ENCODE results near the gene NHLRC3. TPM values are rescaled to one million over a fixed set of nuclear protein-coding genes. Genes with fewer than 3 reads are reported as not detected.
"Not testable (repeated sequence)": the region's sequence is repeated elsewhere in the genome, so short reads cannot be mapped to it uniquely, and the experiment has no call there.

Gene NHLRC3
- total RNA-seq, 2 donors from 2014 or later: 5.1 to 8.6 TPM

DNA sequence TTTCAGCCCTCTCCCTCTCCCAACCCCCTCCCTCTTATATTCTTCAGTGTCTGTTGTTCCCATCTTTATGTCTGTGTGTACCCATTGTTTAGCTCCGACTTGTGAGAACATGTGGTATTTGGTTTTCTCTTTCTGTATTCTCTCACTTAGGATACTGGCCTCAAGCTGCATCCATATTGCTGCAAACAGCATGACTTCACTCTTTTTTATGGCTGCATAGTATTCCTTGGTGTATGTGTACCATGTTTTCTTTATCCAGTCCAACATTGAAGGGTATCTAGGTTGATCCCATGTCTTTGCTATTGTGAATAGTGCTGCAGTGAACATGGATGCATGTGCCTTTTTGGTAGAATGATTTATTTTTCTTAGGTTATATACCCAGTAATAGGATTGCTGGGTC, 17.8 kb downstream of the NHLRC3 start:
- no peak overlapping the region for H3K27ac ChIP-seq
- H3K27me3 ChIP-seq: no peaks in the 10 kb centered on the region
- no peaks in the 10 kb centered on the region for H3K36me3 ChIP-seq
- TF ChIP-seq, protein P1, sequence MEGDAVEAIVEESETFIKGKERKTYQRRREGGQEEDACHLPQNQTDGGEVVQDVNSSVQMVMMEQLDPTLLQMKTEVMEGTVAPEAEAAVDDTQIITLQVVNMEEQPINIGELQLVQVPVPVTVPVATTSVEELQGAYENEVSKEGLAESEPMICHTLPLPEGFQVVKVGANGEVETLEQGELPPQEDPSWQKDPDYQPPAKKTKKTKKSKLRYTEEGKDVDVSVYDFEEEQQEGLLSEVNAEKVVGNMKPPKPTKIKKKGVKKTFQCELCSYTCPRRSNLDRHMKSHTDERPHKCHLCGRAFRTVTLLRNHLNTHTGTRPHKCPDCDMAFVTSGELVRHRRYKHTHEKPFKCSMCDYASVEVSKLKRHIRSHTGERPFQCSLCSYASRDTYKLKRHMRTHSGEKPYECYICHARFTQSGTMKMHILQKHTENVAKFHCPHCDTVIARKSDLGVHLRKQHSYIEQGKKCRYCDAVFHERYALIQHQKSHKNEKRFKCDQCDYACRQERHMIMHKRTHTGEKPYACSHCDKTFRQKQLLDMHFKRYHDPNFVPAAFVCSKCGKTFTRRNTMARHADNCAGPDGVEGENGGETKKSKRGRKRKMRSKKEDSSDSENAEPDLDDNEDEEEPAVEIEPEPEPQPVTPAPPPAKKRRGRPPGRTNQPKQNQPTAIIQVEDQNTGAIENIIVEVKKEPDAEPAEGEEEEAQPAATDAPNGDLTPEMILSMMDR (IDR thresholded peaks at IDR 0.05): no peak
- no peak for DNase-seq (ENCODE audit: low spot score)
- H3K9me3 ChIP-seq: no peaks in the 10 kb centered on the region
- no peaks in the 10 kb centered on the region for H3K4me1 ChIP-seq
- H3K4me3 ChIP-seq: no peak overlapping the region

DNA sequence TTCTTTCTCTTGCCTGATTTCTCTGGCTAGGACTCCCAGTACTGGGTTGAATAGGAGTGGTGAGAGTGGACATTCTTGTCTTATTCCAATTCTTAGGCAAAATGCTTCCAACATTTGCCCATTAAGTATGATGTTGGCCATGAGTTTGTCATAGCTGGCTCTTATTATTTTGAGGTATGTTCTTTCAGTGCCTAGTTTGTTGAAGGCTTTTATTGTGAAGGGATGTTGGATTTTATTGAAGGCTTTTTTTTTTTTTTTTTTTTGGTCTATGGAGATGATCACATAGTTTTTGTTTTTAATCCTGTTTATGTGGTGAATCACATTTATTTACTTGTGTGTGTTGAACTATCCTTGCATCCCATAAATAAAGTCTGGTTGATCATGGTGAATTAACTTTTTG, 19.8 kb downstream of the NHLRC3 start:
- Histone ChIP-seq H3K9me3 (no peaks in the 10 kb centered on the region), H3K4me3 (no peak overlapping the region), H3K27me3 (no peaks in the 10 kb centered on the region), H3K27ac (no peak overlapping the region), H3K36me3 (no peaks in the 10 kb centered on the region), H3K4me1 (no peaks in the 10 kb centered on the region)
- DNase-seq (ENCODE audit: low spot score): no peak
- TF ChIP-seq, protein P1 (IDR thresholded peaks at IDR 0.05): no peak

DNA sequence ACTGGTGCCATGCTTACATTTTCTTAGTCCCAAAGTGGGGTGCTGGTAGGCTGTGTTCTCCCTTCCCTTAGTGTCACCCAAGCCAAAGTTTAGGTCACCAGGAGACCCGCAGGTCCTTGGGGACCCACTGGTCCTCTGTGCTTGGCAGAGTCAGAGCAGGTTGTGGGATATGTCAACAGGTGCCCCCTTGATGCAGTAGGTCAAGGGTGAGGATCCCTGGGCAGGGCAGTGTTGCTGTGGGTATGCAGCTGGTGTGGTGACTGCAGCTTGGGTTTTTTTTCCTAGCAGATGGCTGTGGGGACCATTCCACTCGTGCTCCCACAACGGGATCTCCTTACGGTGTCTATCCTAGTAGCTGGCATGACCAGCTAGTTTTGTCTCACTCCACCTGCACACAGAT, 23.7 kb downstream of the NHLRC3 start:
- DNase-seq (ENCODE audit: low spot score): no peak
- TF ChIP-seq, protein P1 (IDR thresholded peaks at IDR 0.05): no peak
- Histone ChIP-seq H3K4me1 (no peaks in the 10 kb centered on the region), H3K4me3 (no peak overlapping the region), H3K27ac (no peak overlapping the region), H3K27me3 (no peaks in the 10 kb centered on the region), H3K9me3 (peaks cover 0 to 1% of the 10 kb centered on the region in 2 donors), H3K36me3 (no peaks in the 10 kb centered on the region)

DNA sequence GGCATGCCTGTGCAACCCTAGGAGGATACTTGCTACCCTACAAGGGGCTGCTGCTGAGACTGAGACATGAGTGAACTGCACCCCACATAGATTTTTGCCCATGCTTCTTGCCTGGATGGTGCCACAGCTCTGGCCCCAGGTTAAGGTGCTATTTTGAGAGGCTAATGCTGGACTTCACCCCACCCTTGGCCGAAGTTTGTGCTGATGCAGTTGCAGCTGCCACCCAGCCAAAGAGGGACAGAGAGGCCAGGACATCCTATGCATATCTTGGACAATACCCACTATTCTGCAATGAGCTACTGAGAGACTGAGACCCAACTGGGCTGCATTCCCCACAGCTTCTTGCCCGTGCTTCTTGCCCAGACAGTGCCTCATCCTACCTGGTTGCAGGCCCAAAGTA, 34.6 kb downstream of the NHLRC3 start:
- TF ChIP-seq, protein P1 (IDR thresholded peaks at IDR 0.05): no peak
- no peak overlapping the region for H3K27ac ChIP-seq
- no peak overlapping the region for H3K4me3 ChIP-seq
- DNase-seq (ENCODE audit: low spot score): no peak
- H3K27me3 ChIP-seq: no peaks in the 10 kb centered on the region
- no peaks in the 10 kb centered on the region for H3K4me1 ChIP-seq
- no peaks in the 10 kb centered on the region for H3K9me3 ChIP-seq
- no peaks in the 10 kb centered on the region for H3K36me3 ChIP-seq

DNA sequence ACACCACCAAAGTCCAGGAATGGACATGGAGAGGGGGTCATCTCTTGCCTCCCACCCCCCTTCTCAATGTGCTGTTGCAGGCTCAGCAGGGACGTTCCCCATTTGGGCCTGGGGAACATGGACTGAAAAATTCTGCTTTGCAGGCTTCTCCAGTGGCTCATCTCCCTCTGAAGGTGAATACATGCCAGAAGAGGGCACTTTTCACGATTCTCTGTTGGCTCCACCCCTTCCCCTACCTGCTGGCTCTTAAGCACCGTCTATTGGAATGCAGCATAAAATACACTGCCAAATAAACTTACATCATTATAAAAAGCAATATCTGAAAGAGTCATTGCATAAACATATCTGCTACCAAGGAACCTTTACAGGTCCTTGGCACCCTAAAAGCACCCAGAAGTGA, 35.7 kb downstream of the NHLRC3 start:
- Histone ChIP-seq H3K27ac (no peak overlapping the region), H3K36me3 (no peaks in the 10 kb centered on the region), H3K27me3 (no peaks in the 10 kb centered on the region), H3K4me3 (no peak overlapping the region), H3K4me1 (no peaks in the 10 kb centered on the region), H3K9me3 (no peaks in the 10 kb centered on the region)
- TF ChIP-seq, protein P1 (IDR thresholded peaks at IDR 0.05): no peak
- DNase-seq (ENCODE audit: low spot score): no peak

DNA sequence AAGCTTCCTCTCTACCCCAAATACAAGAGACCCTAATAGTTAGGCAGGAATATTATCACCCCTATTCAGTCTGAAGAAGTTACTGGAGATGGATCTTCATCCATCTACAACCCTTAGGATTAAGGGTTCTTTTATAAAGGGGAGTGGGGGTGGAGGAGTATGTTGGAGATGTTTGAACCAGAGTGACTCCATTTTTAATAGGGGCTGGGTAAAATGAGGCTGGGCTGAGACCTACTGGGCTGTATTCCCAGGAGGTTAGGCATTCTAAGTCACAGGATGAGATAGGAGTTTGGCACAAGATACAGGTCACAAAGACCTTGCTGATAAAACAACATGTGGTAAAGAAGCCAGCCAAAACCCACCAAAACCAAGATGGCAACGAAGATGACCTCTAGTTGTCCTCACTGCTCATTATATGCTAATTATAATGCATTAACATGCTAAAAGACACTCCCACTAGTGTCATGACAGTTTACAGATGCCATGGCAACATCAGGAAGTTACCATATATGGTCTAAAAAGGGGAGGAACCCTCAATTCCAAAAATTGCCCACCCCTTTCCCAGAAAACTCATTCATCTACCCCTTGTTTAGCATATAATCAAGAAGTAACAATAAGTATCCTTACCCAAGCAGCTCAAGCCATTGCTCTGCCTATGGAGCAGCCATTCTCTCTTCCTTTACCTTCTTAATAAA, 48.1 kb downstream of the NHLRC3 start:
- H3K4me3 ChIP-seq; H3K36me3 ChIP-seq; H3K27ac ChIP-seq; H3K4me1 ChIP-seq; DNase-seq (ENCODE audit: low spot score); H3K27me3 ChIP-seq; H3K9me3 ChIP-seq: not testable (repeated sequence)

All from right atrium auricular region (tissue), 2 donors.